ENCODE results near the gene IQSEC2.

Gene IQSEC2

GRCh38 chrX:53281321-53281822, at the start of gene IQSEC2:
Gene IQSEC2, minus strand, starts transcription at chrX:53281584.
- no peak for DNase-seq (ENCODE audit: low spot score)

- no peak for DNase-seq (ENCODE audit: low spot score)
Measured at GRCh38 chrX:53330331-53330730, 48.9 kb upstream of the IQSEC2 start.

- no peak for DNase-seq (ENCODE audit: low spot score)
Measured at GRCh38 chrX:53324803-53325202, 43.4 kb upstream of the IQSEC2 start.

GRCh38 chrX:53324085-53324484, 42.7 kb upstream of the IQSEC2 start:
- DNase-seq (ENCODE audit: low spot score): no peak

GRCh38 chrX:53323196-53323595, 41.8 kb upstream of the IQSEC2 start:
- DNase-seq (ENCODE audit: low spot score): no peak

- no peak for DNase-seq (ENCODE audit: low spot score)
Measured at GRCh38 chrX:53321943-53322497, 40.6 kb upstream of the IQSEC2 start.

GRCh38 chrX:53321230-53321942, 40.0 kb upstream of the IQSEC2 start:
- no peak for DNase-seq (ENCODE audit: low spot score)

- DNase-seq (ENCODE audit: low spot score): no peak
Measured at GRCh38 chrX:53320543-53321229, 39.3 kb upstream of the IQSEC2 start.

- no peak for DNase-seq (ENCODE audit: low spot score)
Measured at GRCh38 chrX:53319614-53320542, 38.5 kb upstream of the IQSEC2 start.

- DNase-seq (ENCODE audit: low spot score): peak; percentile 57
Measured at GRCh38 chrX:53318766-53319353, 37.5 kb upstream of the IQSEC2 start.

- DNase-seq (ENCODE audit: low spot score): peak; percentile 48
Measured at GRCh38 chrX:53317365-53318069, 36.1 kb upstream of the IQSEC2 start.

- no peak for DNase-seq (ENCODE audit: low spot score)
Measured at GRCh38 chrX:53316860-53317237, 35.5 kb upstream of the IQSEC2 start.

- DNase-seq (ENCODE audit: low spot score): no peak
Measured at GRCh38 chrX:53316111-53316859, 34.9 kb upstream of the IQSEC2 start.

- DNase-seq (ENCODE audit: low spot score): no peak
Measured at GRCh38 chrX:53313728-53314105, 32.3 kb upstream of the IQSEC2 start.

- no peak for DNase-seq (ENCODE audit: low spot score)
Measured at GRCh38 chrX:53312946-53313727, 31.8 kb upstream of the IQSEC2 start.

- DNase-seq (ENCODE audit: low spot score): no peak
Measured at GRCh38 chrX:53309837-53310236, 28.5 kb upstream of the IQSEC2 start.

- DNase-seq (ENCODE audit: low spot score): no peak
Measured at GRCh38 chrX:53308836-53309235, 27.5 kb upstream of the IQSEC2 start.

GRCh38 chrX:53305996-53306937, 24.9 kb upstream of the IQSEC2 start:
- no peak for DNase-seq (ENCODE audit: low spot score)

Measured in putamen (tissue), 1 donor.